RCC 7860 (cell line): ENCODE results near the gene MED22.
"Not testable (repeated sequence)": the region's sequence is repeated elsewhere in the genome, so short reads cannot be mapped to it uniquely, and the experiment has no call there.

Experiments used
- DNase-seq: peaks from one replicate; pipeline ENCODE4 v3.0.0-alpha.2; 2015; ENCODE audit warnings: low spot score
- FAIRE-seq: peaks from 2 replicates; lab custom pipeline; 2012; peaks lifted over from hg19 to GRCh38; lab: Jason Lieb, UNC

The MED22 gene

DNA sequence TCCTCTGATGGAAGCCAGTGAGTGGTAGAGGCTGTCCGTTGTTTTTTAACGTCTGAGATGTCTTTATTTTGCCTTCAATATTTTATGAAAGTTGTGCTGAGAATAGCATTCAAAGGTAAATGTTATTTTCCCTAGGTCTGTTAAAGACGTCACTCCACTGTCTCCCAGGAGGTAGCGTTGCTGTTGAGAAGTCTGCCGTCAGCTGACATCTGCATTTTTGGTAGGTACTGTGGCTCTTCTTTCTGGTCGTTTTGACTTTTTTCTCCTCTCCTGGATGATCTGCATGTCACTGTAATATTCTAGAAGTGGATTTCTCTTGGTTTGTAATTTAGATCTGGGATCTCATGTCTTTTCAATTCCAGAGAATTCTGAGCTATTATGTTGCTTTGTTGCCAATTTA is 38.3 kb downstream of the MED22 start:
- DNase-seq (no peak), FAIRE-seq (no peak)

DNA sequence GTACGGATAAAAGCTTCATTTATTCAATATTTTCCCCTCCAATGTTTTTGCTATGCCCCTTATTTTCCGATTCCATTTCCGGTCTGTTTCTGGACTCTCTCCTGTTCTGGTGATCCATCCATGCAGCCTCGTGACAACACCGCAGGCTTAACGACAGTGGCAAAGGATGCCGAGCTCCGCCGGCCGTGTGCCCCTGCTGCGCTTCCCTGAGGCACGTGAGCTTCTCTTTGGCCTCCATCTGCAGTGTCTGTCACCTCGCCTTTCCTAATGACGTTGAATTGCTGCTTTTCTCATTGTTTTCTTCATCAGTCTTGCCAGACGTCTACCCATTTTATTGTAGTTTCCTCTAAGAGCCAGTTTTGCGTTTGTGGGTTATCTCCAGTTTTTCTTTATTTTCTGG is 40.6 kb downstream of the MED22 start:
- no peak for FAIRE-seq
- no peak for DNase-seq

DNA sequence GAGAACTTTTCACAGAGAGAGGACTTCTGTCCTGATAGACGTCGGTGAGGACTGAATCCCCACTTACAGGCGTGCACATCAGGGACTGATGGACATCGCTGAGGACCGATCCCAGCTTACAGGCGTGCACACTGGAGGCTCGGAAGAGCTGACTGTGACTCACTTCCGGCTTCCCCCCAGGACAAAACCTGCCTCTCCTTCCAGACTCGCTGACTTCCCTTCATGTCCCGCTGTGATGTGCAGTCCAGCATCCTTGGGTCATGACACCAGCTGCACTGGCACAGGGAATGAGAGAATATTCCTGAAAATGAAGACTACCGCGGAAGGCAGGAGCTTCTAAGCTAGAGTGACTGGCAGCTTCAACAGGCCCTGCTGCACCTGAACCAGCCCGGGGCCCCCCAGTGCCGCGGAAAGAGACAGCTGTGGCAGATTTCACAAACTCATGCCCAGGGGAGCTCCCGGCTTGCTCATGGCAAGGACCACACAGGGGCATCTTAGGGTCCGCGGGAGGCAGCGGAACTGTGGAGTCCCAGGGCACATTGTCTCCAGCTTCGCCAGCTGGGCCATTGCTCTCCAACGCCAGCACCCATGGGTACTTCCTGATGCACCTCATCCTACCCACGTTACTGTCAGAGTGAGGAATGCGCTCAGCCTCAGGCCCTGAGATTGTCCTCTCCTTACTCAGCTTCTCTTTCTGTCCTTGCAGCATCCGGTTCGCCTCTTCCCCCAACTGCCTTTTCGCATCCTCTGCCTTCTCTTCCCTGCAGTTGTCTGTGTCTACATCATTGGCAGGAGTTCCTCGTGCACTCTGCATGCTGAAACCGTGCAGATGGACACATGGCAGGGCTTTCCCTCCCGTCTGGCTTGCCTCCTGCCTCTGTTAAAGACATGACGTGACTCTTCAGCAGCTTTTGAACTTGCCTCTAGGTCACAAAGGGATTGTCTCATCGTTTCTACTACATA is 41.4 kb downstream of the MED22 start:
- DNase-seq (no peak), FAIRE-seq (no peak)

DNA sequence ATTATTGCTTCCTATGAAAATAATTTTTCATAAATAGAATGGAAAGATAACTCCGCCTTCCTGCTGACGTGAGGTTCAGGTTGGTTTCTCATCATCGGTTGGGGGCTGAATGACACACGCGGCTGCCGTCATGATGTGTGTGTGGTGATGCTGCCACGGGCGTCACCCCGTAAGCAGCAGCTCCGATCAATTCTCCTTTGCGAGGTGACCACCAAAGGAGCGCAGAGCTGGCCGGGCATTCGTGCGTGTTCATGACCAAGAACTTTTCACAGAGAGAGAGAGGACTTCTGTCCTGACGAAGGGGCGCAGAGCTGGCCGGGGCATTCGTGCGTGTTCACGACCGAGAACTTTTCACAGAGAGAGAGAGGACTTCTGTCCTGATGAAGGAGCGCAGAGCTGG is 42.2 kb downstream of the MED22 start:
- FAIRE-seq (no peak), DNase-seq (no peak)

DNA sequence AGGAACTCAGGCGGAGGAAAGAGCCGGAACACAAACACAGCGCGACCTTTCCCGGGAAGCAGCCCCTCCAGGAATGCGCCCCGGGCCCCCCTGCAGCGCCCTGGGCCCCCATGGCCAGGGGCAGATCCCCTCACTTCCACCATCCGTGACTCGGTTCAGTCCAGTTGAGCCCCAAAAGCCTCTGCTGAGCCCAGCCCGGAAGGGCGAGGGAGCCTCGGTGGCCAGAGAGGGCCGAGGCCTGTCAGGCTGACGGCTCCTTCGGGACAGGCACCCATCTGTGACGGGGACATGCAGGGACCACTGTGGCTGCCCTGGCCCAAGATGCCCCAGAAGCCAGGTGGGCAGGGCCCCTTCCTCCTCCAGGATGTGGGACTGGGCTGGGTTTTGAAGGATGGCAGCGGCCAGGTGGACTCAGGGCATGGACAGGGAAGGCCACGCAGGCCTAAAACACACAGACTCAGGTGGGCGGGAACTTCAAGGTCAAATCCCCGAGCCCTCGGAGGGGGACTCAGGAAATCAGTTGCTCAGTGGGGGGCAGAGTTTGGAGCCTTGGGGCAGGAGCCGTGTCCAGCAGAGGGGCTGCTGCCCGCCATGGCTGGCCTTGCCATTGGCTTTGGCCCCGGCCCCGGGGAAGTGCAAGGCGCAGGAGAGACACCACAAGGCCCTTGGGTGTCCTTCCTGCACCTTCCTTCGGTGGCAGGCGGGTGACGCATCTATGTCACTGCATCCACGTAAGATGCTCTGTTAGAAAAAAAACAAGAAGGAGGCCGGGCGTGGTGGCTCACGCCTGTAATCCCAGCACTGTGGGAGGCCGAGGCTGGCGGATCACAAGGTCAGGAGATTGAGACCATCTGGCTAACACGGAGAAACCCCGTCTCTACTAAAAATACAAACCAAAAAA is 43.2 kb downstream of the MED22 start:
- no peak for FAIRE-seq
- no peak for DNase-seq

DNA sequence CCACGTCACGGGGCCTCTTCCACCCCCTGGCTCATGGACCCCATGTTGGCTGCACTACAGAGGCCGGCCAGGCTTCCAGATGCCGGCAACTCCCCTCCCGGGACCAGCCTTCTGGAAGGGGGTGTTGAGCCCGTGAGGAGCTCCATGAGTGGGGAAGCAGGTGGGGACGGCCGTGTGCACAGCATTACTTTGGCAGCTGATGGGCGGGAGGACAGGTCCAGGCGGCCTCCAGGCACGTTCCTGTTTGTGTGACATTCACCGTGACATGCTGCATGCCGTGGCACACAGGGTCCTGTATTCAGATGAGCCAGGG is 43.8 kb downstream of the MED22 start:
- FAIRE-seq, result no peak
- no peak for DNase-seq

DNA sequence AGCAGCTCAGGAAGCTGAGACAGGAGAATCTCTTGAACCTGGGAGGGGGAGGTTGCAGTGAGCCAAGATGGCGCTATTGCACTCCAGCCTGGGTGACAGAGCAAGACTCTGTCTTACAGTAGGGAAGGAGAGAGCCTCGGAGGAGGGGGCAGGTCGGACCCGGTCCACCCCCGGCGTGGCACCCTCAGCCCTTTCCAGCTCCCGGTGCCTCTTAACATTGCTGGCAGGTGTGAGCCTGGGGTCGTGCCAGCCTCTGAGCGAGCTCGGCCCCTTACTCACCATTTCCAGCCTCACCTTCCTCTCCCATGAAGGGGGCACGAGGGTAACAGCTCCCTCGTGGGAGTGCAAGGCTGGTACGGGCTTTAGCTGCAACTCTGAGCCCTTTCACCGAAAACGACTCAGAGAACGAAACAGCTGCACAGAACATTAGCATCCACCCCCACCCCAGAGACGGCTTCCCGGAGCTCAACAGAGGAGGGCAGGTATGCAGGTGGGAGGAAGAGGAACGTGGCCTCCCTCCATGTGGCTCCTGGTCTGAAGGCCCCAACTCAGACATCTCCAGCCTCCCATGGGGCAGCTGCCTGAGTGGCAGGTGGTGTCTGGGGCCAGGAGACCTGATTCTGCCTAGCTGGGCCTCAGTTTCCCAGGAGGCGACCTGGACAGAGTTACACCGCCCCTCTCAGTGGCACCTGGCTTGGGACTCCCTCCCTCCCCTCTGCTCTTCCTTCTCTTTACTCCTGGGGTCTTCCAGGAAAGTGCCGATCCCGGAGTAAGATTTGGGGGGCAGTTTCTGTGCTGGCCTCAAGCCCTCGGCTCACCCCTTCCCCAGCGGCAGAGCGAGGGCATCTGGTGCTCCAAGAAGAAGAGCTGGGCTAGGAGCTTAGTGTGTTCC is 44.4 kb downstream of the MED22 start:
- FAIRE-seq, result no peak

DNA sequence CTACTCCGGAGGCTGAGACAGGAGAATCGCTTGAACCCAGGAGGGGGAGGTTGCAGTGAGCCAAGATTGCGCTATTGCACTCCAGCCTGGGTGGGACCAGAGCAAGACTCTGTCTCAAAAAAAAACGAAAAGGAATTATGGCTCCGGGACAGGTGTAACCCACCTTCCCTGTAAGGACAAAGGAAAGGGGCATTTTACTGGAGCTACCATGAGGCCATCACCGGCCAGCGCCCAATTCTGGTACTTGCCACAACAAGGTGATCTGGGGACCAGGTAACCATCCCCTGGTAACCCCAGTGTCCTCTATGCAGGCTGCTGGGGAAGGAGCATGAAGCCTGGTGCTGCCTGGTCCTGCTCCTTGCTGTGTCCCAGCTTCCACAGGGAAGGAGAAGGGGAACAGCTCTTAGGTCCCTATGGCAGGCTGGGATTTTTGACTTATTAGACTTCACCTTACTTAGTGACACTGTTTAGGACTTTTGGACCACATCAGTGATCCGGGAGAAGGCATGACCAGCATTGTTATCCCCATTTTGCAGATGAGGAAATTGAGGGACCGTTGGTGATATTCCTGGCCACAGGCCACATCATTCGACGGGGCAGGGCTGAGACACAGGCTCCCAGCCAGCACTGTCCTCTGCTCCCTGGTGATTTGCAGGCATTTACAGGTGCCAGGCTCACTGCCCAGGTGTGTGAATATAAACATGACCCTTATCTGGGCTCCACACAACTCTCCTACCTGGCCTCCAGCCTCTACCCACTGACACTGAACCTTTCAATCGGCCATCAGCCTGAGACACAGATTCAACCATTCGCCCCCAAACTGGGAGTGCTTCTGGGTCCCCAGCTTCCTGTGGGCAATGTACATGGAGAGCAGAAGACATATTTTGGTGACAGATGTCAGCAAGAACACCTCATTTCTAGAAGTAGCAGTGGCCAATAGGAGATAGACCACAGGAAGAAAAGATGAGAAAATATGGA is 46.4 kb downstream of the MED22 start:
- no peak for FAIRE-seq
- no peak for DNase-seq

More for the DNA sequence above, 44.4 kb downstream of the MED22 start:
- DNase-seq, result no peak

DNA sequence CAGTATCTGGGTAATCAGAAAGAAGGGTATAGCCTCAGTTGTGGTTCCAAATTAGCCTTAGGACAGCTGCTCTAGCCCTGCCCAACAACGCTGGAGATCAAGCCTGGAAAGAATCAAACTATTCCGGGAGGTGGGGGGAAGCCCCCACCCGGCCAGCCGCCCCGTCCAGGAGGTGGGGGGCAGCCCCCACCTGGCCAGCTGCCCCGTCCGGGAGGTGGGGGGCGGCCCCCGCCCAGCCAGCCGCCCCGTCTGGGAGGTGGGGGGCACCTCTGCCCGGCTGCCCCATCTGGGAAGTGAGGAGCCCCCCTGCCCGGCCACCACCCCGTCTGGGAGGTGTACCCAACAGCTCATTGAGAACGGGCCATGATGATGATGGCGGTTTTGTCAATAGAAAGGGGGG is 47.9 kb downstream of the MED22 start:
- FAIRE-seq, result not testable (repeated sequence)

DNA sequence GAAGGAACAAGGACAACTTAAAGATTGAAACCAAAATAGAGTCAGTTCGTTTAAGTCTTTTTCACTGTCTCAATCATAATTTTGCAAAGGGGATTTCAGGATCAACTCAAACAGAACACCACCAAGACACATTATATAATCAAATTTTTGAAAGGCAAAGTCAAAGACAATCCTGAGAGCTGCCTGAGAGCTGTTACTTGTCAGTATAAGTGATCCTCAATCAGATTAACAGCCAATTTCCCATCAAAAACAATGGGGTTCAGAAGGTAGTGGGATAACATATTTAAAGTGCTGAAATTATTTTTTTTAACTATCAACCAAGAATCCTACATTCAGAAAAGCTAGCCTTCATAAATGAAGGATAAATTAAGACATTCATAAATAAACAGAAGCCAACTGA is 53.7 kb downstream of the MED22 start:
- DNase-seq, result no peak
- FAIRE-seq, result no peak

More for the DNA sequence above, 47.9 kb downstream of the MED22 start:
- DNase-seq, result not testable (repeated sequence)

DNA sequence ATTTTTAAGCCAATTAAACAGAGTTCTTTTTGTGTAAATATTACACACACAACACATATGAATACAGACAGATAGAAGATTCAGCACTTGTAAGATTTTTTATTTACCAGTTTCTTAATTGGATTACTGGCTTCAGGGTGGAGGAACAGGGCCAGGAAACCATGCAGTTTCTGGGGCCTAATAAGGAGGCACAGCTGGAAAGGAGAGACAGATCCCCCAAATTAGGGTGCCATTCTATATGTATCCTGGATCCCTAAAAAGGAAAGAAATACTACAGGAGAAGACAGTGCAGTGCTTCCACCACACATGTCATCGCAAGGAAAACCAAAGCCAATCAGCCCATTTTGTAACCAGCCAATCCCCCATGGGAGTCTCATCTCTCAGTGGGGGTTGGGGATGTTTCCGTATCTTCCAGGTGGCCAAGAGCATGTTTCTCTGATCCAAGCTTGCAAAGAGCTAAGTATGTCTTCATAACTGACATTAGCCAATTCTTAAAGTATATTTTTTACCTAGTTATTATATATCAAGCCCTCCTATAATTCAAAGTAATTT is 57.1 kb downstream of the MED22 start:
- DNase-seq, result no peak
- FAIRE-seq, result no peak
